CD4-positive, alpha-beta T cell treated with Interferon gamma for 1 hour (primary cell): ENCODE measurements around the gene RAET1L.
"Not testable (repeated sequence)": the region's sequence is repeated elsewhere in the genome, so short reads cannot be mapped to it uniquely, and the experiment has no call there.

Experiments used
- DNase-seq: peaks from one replicate; pipeline ENCODE4 v3.0.0-alpha.2; 2020

RAET1L gene

GRCh38 chr6:150015281-150016001 is 9.9 kb downstream of the RAET1L start:
- peak; percentile 31 for DNase-seq

DNA sequence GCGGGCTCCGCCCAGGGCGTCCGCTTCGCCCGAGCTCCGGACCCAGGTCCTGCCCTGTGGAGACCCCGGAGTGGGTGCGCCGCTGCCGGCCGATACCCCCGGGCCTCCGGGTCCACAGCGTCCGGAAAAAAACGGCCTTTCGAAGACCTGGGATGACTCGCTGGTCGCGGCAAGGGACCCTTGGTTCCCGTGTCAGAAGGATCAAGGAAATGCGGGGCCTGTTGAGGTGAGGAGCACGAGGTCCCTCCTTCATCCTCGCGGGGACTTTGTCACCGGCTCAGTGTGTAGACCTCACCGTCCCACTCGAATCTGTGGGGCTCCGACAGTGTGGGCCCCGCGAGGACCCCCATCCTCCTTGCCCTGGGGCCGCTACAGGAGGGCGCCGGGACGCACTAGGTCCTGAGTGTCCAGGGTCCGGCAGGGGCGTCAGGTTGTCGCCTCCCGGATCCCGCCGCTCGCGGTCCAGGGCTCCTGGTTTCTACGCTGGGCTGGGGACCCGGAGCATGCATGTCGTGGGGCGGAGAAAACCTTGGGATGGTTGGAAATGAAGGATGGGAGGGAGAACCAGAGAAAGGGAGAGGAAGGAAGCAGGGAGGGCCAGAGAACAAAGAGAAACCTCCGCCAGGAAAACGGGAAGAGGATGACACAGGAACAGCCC is 10.6 kb downstream of the RAET1L start:
- not testable (repeated sequence) for DNase-seq

DNA sequence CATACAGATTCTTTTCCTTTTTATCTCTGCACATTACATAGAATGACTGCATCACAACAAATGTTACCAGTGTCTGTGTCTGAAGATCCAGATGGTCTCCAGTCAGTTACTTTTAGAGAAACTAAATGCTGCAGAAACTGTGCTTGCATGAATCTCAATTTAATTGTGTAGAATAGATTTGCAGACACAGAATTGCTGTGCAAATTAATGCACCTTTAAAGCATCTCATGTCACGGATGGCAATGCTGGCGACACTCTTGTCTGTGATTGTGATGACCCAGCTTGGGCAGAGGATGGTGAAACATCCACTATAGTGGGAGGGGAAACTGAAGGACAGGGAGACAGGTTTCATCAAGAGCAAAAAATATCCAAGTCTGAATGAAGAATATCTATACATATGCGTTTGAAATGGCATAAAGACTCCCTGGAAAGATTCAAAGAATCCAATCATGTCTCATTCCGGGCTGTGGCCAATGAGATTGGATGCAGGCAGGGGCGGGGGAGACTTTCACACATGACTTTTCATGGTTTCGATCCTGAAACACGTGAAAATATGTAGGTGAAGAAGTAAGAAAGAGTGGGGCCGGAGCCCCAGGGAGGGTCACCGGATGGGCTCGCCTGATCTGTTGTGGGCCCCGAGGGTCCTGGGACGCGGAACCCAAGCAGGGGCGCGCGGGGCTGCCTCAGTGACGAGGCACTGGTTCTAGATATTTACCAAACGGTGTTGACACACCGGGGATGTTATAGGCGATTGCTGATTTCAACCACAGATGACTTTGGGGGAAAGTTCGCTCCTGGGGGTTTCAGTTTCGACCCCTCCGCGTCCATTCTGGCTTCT is 11.3 kb downstream of the RAET1L start:
- not testable (repeated sequence) for DNase-seq

GRCh38 chr6:150012846-150013784 is 12.2 kb downstream of the RAET1L start:
- not testable (repeated sequence) for DNase-seq

DNA sequence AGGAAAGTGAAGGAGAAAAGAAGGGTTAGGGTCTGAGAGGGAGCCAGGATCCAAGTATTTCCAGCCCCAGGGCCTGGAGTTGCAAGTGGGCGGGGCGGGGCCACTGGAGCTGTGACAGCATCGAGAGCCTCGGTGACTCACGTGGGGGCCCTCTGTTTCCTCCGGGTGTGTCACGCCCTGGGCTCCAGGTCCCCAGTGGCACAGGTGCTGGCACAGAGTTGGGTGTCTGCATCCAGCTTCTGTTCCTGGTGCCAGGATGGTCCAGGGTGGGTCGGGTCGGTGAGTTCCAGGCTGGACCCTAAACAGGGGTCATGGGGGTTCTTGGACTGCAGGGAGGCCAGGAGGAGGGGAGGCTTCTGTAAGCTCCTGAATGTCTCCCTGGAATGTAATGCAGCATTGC is 16.7 kb downstream of the RAET1L start:
- no peak for DNase-seq

DNA sequence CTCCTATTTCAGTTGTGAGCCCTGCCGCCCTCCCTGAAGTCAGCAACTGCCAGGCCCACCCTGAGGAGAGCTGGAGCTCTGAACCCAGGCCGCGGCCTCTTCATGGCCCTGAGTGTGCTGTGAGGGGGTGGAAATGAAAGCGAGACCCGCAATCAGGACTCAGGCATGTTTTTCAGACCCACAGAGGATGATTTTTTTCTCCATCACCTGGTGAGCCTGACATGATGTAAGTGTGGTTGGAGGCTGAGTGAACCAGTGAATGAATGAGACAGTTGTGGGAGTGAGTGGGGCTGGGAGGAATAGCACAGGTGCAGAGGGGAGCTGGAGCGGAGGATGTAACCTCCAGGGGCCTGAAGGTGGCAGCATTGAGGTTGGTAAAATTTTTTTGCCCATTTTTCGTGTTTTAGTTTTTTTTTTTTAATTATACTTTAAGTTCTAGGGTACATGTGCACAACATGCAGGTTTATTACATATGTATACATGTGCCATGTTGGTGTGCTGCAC is 18.3 kb downstream of the RAET1L start:
- peak; percentile 41 for DNase-seq

DNA sequence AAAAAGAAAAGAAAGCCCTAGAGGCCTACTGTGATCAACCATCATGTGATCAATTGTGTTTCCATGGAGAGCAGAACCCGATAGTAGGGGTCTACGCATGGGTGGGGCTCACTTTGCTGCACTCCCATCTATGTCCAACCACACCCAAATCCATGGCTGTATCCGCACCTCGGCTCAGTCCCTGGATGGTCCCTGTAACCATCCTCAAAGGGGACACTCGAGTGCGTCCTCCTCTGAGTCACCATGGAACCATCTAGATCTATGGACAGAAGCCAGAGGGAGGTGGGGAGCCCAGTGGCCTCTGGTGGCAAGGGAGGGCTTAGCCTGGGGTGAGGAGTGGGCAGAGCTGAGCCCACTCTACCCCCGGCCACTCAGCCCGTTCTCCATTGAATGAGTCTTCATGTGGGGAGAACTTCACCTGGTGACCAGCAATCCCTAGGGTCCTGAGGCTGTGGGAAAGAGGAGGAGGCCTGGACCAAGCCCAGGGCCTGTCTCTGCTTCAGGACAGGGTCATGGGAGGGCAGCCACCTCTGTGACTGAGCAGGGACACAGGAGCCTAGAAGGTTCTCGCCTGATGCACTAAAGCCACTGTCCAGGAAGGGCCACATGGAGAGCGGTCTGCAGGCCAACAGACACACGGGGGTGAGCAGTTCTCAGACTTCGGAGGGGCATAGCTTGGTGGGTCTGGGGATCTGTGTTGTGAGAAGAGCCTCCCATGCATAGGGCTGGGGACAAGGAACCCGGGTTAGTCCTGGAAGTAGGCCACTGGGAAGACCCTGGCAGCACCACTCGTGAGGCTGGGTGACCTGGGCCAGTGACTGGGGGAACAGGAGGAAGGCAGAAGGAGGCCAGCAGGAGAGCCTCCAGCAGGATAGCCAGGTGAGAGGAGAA is 19.3 kb downstream of the RAET1L start:
- no peak for DNase-seq

GRCh38 chr6:150004783-150005717 is 20.3 kb downstream of the RAET1L start:
- peak; percentile 91 for DNase-seq

DNA sequence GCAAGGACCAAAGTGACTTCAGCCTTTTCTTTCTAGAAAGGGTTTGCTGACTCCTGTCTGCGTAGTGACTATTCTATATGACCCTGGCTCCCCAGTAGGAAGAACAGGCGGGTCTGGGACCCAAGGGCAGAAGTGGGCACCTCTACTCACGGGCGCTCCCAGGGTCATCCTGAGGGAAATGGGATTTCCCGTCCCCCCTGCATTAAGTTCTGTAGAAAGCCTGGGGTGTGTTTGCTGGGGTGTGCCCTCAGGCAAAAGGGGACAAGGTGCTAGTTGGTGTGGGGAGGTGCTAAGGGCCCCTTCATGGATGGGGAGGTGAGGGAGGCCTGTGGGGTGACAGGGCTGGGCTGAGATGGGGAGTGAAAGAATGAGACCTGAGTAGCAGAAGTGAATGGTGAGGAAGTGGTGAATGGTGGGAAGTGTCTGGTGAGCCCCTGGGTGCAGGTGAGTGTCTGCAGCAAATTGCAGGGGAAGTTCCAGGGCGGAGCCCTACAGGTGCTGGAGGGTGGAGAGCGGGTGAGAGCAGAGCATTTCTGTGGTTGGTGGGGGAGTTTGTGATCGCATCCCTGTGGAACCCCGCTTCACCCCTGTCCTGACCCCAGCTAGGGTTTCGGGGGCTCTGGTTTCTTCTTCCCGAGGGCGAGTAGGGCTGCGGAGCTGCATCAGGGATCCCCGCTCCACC is 21.1 kb downstream of the RAET1L start:
- DNase-seq, result peak; percentile 80

DNA sequence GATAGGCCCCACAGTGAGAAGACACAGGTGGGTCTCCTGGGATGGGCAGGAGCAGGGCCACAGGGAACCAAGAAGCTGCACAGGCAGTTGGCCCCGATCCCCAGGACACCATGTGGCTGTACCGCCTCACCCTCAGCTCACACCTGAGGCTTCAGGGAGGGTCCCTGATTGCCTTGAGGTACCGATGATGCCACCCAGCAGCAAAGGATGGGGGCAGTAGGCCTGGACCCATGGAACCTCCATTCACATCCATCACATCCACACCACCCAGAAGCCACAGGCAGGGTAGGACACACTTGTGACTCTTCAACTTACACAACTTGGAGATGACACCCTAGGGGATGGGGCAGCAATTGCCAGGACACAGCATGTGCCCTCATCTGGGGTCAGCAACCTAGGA is 21.7 kb downstream of the RAET1L start:
- not testable (repeated sequence) for DNase-seq

GRCh38 chr6:150002710-150003109 is 22.6 kb downstream of the RAET1L start:
- DNase-seq, result no peak

GRCh38 chr6:150001295-150002008 is 23.9 kb downstream of the RAET1L start:
- DNase-seq, result no peak

DNA sequence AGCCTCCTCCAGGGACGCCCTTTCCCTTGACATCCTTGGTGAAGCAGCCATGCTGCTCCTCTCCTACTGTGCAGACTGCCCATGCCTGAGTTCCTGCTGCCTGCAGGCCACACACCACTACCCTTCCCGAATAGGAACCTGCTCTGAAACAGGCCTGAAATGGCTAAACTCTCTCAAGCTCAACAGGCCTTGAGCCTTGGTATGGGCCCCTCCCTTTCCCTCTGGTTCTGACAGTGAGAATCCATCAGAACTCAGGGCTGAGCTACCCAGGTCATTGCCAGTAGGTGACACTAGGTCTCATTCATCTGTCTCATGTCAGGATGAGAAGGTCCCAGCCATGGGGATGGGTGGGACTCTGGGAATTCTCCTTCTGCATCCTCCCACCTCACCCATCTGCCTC is 25.7 kb downstream of the RAET1L start:
- DNase-seq, result no peak

- no peak for DNase-seq
These were observed 29.4 kb downstream of the RAET1L start for GRCh38 chr6:149995971-149996370.

DNA sequence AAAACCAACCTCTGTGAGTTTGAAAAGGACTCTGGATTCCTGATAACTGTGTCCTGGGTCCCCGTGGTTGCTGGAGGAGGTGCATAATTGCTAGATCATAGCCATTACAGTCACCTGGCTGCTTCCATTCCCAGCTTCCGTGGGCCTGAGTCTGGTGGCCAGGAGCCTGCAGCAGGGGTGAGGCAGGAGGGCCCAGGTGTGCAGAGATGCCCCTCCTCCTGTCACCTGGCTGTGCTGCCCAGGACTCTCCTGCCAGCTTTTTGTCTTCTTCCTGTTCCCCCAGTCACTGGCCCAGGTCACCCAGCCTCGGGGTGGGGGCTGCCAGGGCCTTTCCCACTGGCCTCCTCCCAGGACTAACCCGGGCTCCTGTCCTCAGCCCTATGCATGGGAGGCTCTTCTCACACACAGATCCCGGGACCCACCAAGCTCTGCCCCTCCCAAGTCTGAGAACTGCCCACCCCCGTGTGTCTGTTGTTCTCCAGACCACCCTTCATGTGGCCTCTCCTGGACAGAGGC is 30.0 kb downstream of the RAET1L start:
- DNase-seq, result no peak

DNA sequence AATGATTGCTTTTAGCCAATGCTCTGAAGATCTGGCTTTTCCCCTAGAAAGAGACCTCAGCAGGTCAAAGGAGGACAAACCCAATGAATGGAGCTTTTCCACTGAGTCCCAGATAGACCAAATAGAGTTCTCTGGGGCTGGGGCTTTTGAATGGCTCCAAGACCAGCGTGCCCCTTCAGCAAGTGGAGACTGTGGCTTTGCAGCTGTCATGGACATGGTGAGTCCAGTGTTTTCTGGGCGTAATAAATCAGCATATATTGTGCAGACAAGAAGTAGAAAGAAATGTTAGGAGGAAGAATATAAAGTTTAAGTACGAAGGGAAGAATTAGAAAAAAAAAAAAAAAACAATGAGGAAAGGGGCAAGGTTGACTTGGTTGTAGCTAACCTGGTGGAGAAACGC is 33.5 kb downstream of the RAET1L start:
- DNase-seq, result no peak

DNA sequence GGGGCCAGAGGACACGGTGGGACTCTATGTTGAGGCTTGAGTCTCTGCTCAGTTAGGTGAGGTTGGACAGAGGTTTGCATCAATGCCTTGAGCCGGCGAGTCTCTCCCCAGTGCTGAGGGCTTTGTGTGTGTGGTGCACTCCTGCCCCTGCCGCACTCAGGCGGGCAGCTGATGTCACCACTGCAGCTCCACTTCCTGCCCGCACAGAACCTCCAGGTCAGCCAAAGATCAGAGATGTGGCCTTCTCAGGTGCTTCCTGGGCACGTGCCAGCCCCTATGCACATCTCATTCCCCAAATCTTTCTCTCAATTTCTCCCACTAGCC is 33.9 kb downstream of the RAET1L start:
- DNase-seq, result not testable (repeated sequence)

- no peak for DNase-seq
These were observed 34.5 kb downstream of the RAET1L start for GRCh38 chr6:149990661-149991471.
